Neuronal stem cell (in vitro differentiated cells): ENCODE data around the gene PARP16.
"Not testable (repeated sequence)": the region's sequence is repeated elsewhere in the genome, so short reads cannot be mapped to it uniquely, and the experiment has no call there.

Experiments used
- DNase-seq: peaks from one replicate; pipeline ENCODE4 v3.0.0-alpha.2; 2013; ENCODE audit warnings: low spot score
- H2AFZ ChIP-seq: one replicate; pipeline ENCODE4 v1.6.1; 2013; ENCODE audit warnings: mild to moderate bottlenecking, low read length, inconsistent platforms
- H2AK5ac ChIP-seq: 2 replicates; pipeline ENCODE4 v1.6.1; 2013; ENCODE audit warnings: low read depth, mild to moderate bottlenecking, inconsistent platforms, low read length, moderate library complexity, mixed read lengths
- H2BK120ac ChIP-seq: 2 replicates; pipeline ENCODE4 v1.6.1; 2013; ENCODE audit warnings: low read depth, mild to moderate bottlenecking, inconsistent platforms, low read length, moderate library complexity, mixed read lengths
- H2BK12ac ChIP-seq: one replicate; pipeline ENCODE4 v1.6.1; 2013; ENCODE audit warnings: low read length, inconsistent platforms
- H2BK15ac ChIP-seq: 2 replicates; pipeline ENCODE4 v1.6.1; 2013; ENCODE audit warnings: mild to moderate bottlenecking, low read length, inconsistent platforms, mixed read lengths
- H2BK5ac ChIP-seq: one replicate; pipeline ENCODE4 v1.6.1; 2013; ENCODE audit warnings: inconsistent platforms, mild to moderate bottlenecking, low read length, moderate library complexity
- H3K14ac ChIP-seq: one replicate; pipeline ENCODE4 v1.6.1; 2013; ENCODE audit warnings: low read length, inconsistent platforms
- H3K18ac ChIP-seq: 2 replicates; pipeline ENCODE4 v1.6.1; 2013; ENCODE audit warnings: low read length, inconsistent platforms
- H3K23ac ChIP-seq: 2 replicates; pipeline ENCODE4 v1.6.1; 2013; ENCODE audit warnings: low read depth, mild to moderate bottlenecking, mixed read lengths, low read length, inconsistent platforms; ENCODE audit not compliant: poor library complexity
- H3K27ac ChIP-seq: replicated peaks from 3 replicates; pipeline ENCODE4 v1.5.1; 2013; ENCODE audit warnings: low read length, inconsistent platforms
- H3K27me3 ChIP-seq, 3 experiments: 2 replicates each; pipeline ENCODE4 v1.6.1; 2013; ENCODE audit warnings: low read length in 3 of 3, mild to moderate bottlenecking in 2 of 3, inconsistent platforms in 1 of 3, low read depth in 1 of 3, mixed read lengths in 1 of 3, moderate library complexity in 1 of 3; ENCODE audit not compliant: control insufficient read depth in 3 of 3, insufficient read depth in 3 of 3
- H3K36me3 ChIP-seq, 2 donors: replicated peaks in 1 of 2; 2 replicates each; pipeline ENCODE4 v1.6.1; 2013; ENCODE audit warnings: low read length in 2 of 2; ENCODE audit not compliant: control insufficient read depth in 2 of 2, insufficient read depth in 2 of 2
- H3K4ac ChIP-seq: 2 replicates; pipeline ENCODE4 v1.6.1; 2013; ENCODE audit warnings: inconsistent platforms, mild to moderate bottlenecking, low read length, moderate library complexity
- H3K4me1 ChIP-seq, 2 donors: 1 replicate in 1 of 2; 2 replicates in 1 of 2; pipeline ENCODE4 v1.6.1; 2013; ENCODE audit warnings: low read length in 2 of 2, low read depth in 1 of 2; ENCODE audit not compliant: control insufficient read depth in 2 of 2, insufficient read depth in 1 of 2
- H3K4me2 ChIP-seq: one replicate; pipeline ENCODE4 v1.6.1; 2013; ENCODE audit warnings: mild to moderate bottlenecking, low read length, inconsistent platforms; ENCODE audit not compliant: insufficient read depth, poor library complexity, severe bottlenecking
- H3K4me3 ChIP-seq, 2 donors: 2 replicates each; pipeline ENCODE4 v1.5.1; 2013; ENCODE audit warnings: low read length in 2 of 2, mild to moderate bottlenecking in 2 of 2, inconsistent platforms in 1 of 2, moderate library complexity in 1 of 2
- H3K79me1 ChIP-seq: one replicate; pipeline ENCODE4 v1.6.1; 2013; ENCODE audit warnings: low read depth, mild to moderate bottlenecking, inconsistent platforms, low read length, moderate library complexity
- H3K9ac ChIP-seq: one replicate; pipeline ENCODE4 v1.6.1; 2013; ENCODE audit warnings: mild to moderate bottlenecking, low read depth, low read length, inconsistent platforms; ENCODE audit not compliant: poor library complexity
- H3K9me3 ChIP-seq, 2 donors: replicated peaks in 1 of 2; 2 replicates each; pipeline versions ENCODE3 to v1.6.1; 2013; ENCODE audit warnings: low read length in 2 of 2, mild to moderate bottlenecking in 2 of 2, inconsistent platforms in 1 of 2, low read depth in 1 of 2, mixed read lengths in 1 of 2, moderate library complexity in 1 of 2; ENCODE audit not compliant: control insufficient read depth in 2 of 2, insufficient read depth in 1 of 2
- H4K8ac ChIP-seq: one replicate; pipeline ENCODE4 v1.6.1; 2013; ENCODE audit warnings: low read depth, mild to moderate bottlenecking, inconsistent platforms, low read length, moderate library complexity
- H4K91ac ChIP-seq: one replicate; pipeline ENCODE4 v1.6.1; 2013; ENCODE audit warnings: low read length, low read depth, mild to moderate bottlenecking, inconsistent platforms; ENCODE audit not compliant: poor library complexity
- WGBS, 2 donors: extraction: QIAGEN DNeasy Blood & Tissue Kit; methylation state at CpG; one replicate each; pipeline ENCODE4 v1.1.7; 2013; ENCODE audit warnings: missing lambda C conversion rate in 2 of 2, mixed read lengths in 1 of 2; ENCODE audit not compliant: insufficient read length in 2 of 2, insufficient replicate concordance in 1 of 2; ENCODE audit errors: extremely low coverage in 2 of 2; 5-methylcytosine and 5-hydroxymethylcytosine counted together

Gene PARP16

DNA sequence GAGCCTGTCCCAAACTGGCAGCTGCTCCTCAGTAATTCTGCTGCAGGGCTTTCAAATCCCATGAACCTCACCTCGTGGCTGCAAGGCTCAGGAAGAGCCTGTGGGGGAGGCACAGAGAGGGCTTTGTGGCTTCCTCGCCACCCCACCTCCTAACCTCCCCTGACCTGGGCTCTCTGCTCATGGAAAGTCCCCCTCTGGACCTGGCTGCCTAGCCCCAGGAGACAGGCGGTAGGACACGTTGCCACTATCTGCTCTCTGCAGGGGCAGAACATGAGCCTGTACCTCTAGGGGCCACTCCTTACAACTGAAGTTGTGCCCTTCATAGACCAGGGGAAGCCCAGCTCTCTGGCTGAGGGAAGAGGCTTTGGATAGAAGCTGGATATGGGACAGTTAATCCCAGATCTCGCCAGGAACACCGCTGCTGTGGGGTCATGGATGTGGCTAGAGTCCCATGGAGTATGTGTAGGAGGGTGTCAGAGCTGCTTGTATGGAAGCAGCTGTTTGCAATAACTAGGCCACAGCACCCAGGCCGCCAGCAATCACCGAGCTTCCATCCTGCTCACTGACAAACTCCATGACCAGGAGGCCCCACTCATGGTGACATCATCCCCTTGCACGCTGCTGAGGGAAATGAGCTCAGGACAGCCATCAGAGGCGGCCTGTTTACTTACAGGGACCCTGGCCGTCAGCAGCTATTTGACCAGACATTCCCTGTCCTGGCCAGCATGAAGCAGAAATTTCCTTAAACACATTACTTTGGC lies 41.4 kb downstream of the PARP16 start:
- Histone ChIP-seq H3K4me3 (no peak overlapping the region), H3K14ac (no peak overlapping the region), H3K4me2 (no peak overlapping the region), H3K18ac (peak overlapping the region; percentile 63), H2BK120ac (no peak overlapping the region), H3K4me1 (peaks cover 6 to 12% of the 10 kb centered on the region in 2 donors), H3K36me3 (no peaks in the 10 kb centered on the region), H2BK5ac (no peak overlapping the region), H3K27me3 (no peaks in the 10 kb centered on the region), H3K4ac (no peak overlapping the region), H3K9ac (peak overlapping the region; percentile 25), H3K9me3 (no peaks in the 10 kb centered on the region), H3K79me1 (no peaks in the 10 kb centered on the region), H2BK15ac (no peak overlapping the region), H4K8ac (no peak overlapping the region), H2AFZ (no peak overlapping the region), H2AK5ac (peak overlapping the region; percentile 48), H3K23ac (no peak overlapping the region), H2BK12ac (no peak overlapping the region), H4K91ac (peak overlapping the region; percentile 5), H3K27ac (no peak overlapping the region)
- DNase-seq = no peak
- no CpG with 5 or more reads among the region's 11 CpGs for WGBS, 2 donors

DNA sequence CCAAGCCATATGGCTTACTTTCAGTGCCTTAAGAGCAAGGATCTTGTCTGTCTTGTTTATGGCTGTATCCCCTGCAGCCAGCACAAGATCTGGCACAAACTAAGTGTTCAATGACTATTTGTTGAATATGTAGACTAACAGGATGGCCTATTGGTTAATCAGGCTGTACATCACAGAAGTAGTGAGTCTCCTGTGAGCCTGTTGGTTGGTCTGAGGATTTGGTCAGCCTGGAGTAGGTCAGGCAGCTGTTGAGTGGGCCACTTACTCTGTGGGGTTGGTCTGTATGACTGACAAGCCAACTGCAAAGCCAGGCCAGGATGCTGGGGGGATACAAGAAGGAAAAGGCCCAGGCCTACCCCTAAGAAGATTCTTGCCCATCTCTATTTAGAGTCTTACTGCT lies 42.0 kb downstream of the PARP16 start:
- H2BK5ac ChIP-seq = no peak overlapping the region
- no peak overlapping the region for H4K91ac ChIP-seq
- no peaks in the 10 kb centered on the region for H3K79me1 ChIP-seq
- no peak overlapping the region for H2BK15ac ChIP-seq
- no peak overlapping the region for H3K9ac ChIP-seq
- H2BK120ac ChIP-seq = no peak overlapping the region
- H3K9me3 ChIP-seq = no peaks in the 10 kb centered on the region
- H3K14ac ChIP-seq = no peak overlapping the region
- H3K18ac ChIP-seq = peak overlapping the region; percentile 48
- H3K36me3 ChIP-seq = no peaks in the 10 kb centered on the region
- no peak overlapping the region for H2BK12ac ChIP-seq
- H3K4me3 ChIP-seq = no peak overlapping the region
- peaks cover 6 to 10% of the 10 kb centered on the region in 2 donors for H3K4me1 ChIP-seq
- H2AK5ac ChIP-seq = peak overlapping the region; percentile 48
- H3K23ac ChIP-seq = no peak overlapping the region
- no peak overlapping the region for H3K27ac ChIP-seq
- H3K4me2 ChIP-seq = no peak overlapping the region
- H3K27me3 ChIP-seq = no peaks in the 10 kb centered on the region
- no peak overlapping the region for H3K4ac ChIP-seq
- no peak for DNase-seq
- no peak overlapping the region for H4K8ac ChIP-seq
- H2AFZ ChIP-seq = no peak overlapping the region

DNA sequence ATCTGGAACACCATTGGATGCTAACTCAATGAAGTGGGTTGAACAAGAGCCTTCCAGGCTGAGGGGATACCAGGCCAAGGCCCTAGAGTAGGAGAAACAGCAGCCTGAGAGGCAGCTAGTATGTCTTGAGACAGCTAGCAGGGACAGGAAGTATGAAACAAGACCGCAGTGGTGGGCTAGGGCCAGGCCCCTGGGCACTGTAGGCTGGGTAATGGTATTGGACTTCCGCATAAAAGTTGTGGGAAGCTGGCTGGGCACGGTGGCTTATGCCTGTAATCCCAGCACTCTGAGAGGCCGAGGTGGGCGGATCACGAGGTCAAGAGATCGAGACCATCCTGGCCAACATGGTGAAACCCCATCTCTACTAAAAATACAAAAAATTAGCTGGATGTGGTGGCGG lies 50.2 kb downstream of the PARP16 start:
- H3K27ac ChIP-seq, H3K9me3 ChIP-seq, H3K4me3 ChIP-seq, DNase-seq, H2BK120ac ChIP-seq, H3K27me3 ChIP-seq, H2AK5ac ChIP-seq, H4K8ac ChIP-seq, H2BK12ac ChIP-seq, H3K9ac ChIP-seq, H3K23ac ChIP-seq, H3K36me3 ChIP-seq, H2BK15ac ChIP-seq, H4K91ac ChIP-seq, H3K4ac ChIP-seq, H2AFZ ChIP-seq, H3K79me1 ChIP-seq, H3K4me1 ChIP-seq, H3K14ac ChIP-seq, H3K4me2 ChIP-seq, H2BK5ac ChIP-seq: not testable (repeated sequence)
- peak overlapping the region; percentile 3 for H3K18ac ChIP-seq
- WGBS, 2 donors = no CpG with 5 or more reads among the region's 8 CpGs

DNA sequence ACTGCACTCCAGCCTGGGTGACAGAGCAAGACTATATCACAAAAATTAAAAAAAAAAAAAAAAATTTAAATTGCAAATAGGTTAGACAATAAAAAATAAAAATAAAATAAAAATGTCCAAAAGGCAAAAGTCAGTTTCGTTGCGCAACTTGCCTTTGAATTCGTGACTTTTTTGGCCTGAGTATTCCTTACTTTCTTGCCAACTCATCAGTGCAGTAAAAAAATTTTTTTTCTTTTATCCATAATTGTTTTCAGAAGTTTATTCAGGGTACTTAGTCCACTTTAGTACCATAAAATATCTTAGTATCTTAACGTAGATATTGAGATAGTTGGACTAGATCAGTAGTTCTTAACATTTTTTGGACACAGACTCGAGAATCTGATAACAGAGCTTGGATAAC lies 53.0 kb downstream of the PARP16 start:
- Histone ChIP-seq H3K14ac (no peak overlapping the region), H3K36me3 (no peaks in the 10 kb centered on the region), H3K4ac (no peak overlapping the region), H2AK5ac (no peak overlapping the region), H2BK12ac (no peak overlapping the region), H3K18ac (no peak overlapping the region), H3K27me3 (no peaks in the 10 kb centered on the region), H2BK5ac (no peak overlapping the region), H2BK15ac (no peak overlapping the region), H3K79me1 (no peaks in the 10 kb centered on the region), H2AFZ (no peak overlapping the region), H3K9ac (no peak overlapping the region), H3K27ac (no peak overlapping the region), H3K9me3 (no peaks in the 10 kb centered on the region), H4K91ac (no peak overlapping the region), H3K4me2 (no peak overlapping the region), H2BK120ac (no peak overlapping the region), H4K8ac (no peak overlapping the region), H3K23ac (no peak overlapping the region), H3K4me1 (no peaks in the 10 kb centered on the region), H3K4me3 (no peak overlapping the region)
- no CpG with 5 or more reads among the region's 5 CpGs for WGBS, 2 donors
- no peak for DNase-seq
